Measurements from ENCODE around the gene TXNIP.

The TXNIP gene

GRCh38 chr1:146012703-146013558 is 16.6 kb upstream of the TXNIP start:
- in situ Hi-C loops (cut with MboI; ENCODE audit: low sequenced_read_pairs): no loop called here

GRCh38 chr1:146010126-146010738 is 13.9 kb upstream of the TXNIP start:
- in situ Hi-C loops (cut with MboI; ENCODE audit: low sequenced_read_pairs): no loop called here

DNA sequence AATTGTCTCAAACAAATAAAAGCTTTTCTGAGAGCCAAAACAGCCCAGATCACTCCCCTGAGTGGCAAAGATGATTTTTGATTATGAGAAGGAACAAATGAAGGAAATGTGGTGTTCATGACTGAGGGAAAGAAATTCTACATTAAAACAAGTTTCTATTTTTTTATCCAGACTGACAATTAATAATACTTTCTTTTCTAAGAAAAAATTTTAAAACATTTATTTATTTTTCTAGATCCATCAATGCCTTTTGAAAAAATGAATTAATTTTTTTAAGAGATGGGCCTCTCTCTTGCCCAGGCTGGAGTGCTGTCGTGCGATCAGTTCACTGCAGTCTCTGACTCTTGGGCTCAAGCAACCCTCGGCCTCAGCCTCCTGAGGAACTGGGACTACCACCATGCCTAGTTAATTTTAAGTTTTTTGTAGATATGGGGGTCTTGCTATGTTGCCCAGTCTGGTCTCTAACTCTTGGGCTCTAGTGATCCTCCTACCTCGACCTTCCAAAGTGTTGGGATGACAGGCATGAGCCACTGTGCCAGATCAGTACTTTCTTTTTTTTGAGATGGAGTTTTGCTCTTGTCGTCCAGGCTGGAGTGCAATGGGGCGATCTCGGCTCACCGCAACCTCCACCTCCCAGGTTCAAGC is 11.2 kb upstream of the TXNIP start:
- in situ Hi-C loops (cut with MboI; ENCODE audit: low sequenced_read_pairs): loop anchor here (5.0 to 10.0 kb wide), 2 partner anchors 35 to 113 kb away; no protein-coding TSS in a partner anchor

DNA sequence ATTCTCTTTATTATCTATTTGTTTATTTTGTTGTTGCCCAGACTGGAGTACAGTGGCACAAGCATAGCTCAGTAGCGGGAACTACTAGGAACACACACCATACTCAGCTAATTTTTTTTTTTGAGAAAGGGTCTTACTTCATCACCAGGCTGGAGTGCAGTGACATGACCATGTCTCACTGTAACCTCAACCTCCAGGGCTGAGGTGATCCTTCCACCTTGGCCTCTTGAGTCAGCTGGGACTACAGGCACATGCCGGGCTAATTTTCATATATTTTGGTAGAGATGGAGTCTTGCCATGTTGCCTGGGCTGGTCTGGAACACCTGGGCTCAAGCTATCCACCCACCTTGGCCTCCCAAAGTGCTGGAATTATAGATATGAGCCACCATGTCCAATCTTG is 5.3 kb upstream of the TXNIP start:
- in situ Hi-C loops (cut with MboI; ENCODE audit: low sequenced_read_pairs): loop anchor here (10.0 kb wide), 1 partner anchor 107 kb away; no protein-coding TSS in a partner anchor

GRCh38 chr1:145999321-146000024 is 3.1 kb upstream of the TXNIP start:
- in situ Hi-C loops (cut with MboI; ENCODE audit: low sequenced_read_pairs): loop anchor here (10.0 kb wide), 1 partner anchor 105 kb away; no protein-coding TSS in a partner anchor

- in situ Hi-C loops (cut with MboI; ENCODE audit: low sequenced_read_pairs): no loop called here
Measured at GRCh38 chr1:145997718-145998023, 1.3 kb upstream of the TXNIP start.

GRCh38 chr1:145997016-145997717 is 788 bp upstream of the TXNIP start:
- in situ Hi-C loops (cut with MboI; ENCODE audit: low sequenced_read_pairs): no loop called here

- in situ Hi-C loops (cut with MboI; ENCODE audit: low sequenced_read_pairs): no loop called here
Measured at GRCh38 chr1:145995964-145996432, 381 bp downstream of the TXNIP start.

DNA sequence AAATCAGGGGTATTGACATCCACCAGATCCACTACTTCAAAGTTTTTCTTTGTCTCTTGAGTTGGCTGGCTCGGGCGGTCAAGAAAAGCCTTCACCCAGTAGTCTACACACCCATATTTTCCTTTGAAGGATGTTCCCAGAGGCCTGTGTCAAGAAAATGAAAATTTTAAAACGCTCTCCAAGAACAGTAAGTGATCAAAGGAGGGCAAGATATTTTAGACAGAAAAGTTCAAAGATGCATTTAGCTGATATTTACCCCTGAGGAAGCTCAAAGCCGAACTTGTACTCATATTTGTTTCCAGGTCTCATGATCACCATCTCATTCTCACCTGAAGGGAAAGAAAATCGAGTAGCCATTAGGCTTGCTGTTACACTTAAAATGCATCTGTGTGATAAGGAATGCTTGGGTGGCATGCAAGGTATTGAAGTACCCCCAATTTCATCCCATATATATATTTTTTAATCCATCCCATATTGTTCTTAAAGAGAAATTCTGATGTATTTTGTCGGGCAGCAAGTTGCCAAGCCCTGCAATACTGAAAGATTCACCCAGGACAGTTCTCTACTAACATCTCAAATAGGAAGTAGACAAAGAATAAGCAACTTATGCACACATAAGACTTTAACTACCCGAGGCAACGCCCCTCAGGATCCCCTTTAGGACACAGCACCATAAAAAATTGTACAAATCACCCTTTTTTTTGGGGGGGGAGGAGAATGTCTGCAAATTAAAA is 1.1 kb downstream of the TXNIP start:
- in situ Hi-C loops (cut with MboI; ENCODE audit: low sequenced_read_pairs): no loop called here

DNA sequence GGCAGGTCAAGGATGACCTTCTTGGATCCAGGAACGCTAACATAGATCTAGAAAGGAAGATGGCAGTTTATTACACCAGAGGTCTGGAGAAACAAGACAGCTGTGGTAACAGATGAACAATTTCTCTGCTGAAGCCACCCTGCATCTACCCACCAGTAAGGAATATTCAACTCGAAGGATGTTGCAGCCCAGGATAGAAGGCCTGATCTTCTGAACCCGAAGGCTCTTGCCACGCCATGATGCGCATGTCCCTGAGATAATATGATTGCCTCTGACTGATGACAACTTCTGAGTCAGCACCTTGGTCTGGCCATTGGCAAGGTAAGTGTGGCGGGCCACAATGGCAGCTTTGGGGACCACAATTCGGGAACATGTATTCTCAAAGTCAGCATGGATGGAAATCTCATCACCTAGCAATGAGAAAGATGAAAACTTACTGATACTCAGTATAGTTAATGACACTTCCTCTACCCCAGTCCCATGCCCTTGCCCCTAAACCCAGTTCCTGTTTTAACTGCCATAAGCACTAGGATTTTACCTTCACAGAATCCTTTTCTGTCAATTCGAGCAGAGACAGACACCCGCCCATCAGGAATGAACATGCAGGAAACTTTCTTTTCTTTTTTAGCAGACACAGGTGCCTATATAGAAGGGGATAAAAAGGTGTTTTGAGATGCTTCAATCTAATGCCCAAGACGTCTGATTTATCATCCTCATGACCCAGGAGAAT is 1.8 kb downstream of the TXNIP start:
- in situ Hi-C loops (cut with MboI; ENCODE audit: low sequenced_read_pairs): no loop called here

- in situ Hi-C loops (cut with MboI; ENCODE audit: low sequenced_read_pairs): no loop called here
Measured at GRCh38 chr1:145993618-145994390, 2.6 kb downstream of the TXNIP start.

DNA sequence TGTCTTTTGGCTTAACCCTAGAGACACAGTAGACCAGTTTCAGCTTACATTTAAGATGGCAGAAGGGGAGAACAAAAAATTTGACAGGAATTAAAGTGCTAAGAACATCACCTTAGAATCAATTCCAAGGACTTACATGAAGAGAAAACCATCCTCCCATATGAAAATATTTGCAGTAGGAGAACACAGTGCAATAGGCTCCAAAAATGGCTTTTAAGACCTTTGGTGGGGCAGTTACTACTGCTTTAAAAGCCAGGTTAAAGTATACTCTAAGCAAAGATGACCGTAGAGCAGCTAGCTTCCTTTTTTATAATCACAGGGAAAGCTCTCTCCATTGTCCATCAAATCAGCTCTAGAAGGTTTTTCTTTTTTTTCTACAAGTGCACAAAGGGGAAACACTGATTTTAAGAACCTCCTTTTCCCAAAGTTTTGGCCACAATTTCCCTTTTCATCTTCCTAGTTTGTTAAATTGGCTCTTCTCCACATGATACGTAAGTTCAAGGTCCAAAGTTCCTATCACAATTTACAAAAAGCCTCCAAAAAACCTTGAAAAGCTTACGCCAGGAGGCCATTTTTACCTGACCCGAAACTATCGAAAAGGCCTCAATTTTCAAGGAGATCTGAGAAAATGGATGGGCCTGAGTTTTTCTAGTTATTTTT is 3.3 kb downstream of the TXNIP start:
- in situ Hi-C loops (cut with MboI; ENCODE audit: low sequenced_read_pairs): no loop called here

DNA sequence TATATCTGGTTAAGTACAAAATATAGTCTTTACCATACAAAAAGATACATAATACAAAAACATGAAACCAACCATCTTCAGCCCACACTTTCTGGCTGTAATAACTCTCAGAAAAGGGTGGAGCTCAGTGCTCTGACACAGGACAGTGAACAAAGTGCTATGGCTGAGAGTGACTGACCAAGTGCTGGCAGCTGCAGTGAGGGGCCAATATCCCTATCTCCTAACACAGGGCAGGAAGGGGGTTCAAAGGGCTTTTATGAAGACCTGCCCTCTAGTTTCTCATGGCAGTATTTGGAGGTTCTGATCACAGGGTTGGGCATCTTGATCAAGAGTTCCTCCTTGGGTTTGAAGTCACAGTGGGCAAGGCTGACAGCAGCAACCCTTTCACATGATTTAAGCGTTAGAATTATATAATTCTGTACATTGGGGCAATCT is 3.9 kb downstream of the TXNIP start:
- in situ Hi-C loops (cut with MboI; ENCODE audit: low sequenced_read_pairs): no loop called here

GRCh38 chr1:145991735-145992412 is 4.5 kb downstream of the TXNIP start:
- in situ Hi-C loops (cut with MboI; ENCODE audit: low sequenced_read_pairs): no loop called here

GRCh38 chr1:145990249-145990855 is 6.0 kb downstream of the TXNIP start:
- in situ Hi-C loops (cut with MboI; ENCODE audit: low sequenced_read_pairs): no loop called here

DNA sequence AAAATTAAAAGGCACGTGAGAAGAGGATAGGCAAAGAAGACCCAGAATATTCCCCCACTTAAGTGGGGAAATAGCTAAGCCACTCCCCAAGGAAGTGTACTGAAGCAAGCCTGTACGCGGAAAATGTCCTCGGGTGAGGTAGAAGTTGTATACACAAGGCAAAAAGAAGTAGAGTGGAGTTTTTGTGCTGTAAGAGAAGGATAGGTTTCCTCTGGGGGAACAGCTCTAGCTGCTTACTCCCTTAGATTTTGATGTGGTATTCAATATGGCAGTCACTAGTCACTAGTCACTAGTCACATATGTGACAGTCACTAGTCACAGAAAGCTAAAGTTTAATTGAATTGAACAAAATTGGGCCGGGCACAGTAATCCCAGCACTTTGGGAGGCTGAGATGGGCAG is 7.6 kb downstream of the TXNIP start:
- in situ Hi-C loops (cut with MboI; ENCODE audit: low sequenced_read_pairs): loop anchor here (10.0 kb wide), 1 partner anchor 64 kb away; the partner anchor contains the start of gene RBM8A

GRCh38 chr1:145987926-145988325 is 8.5 kb downstream of the TXNIP start:
- in situ Hi-C loops (cut with MboI; ENCODE audit: low sequenced_read_pairs): loop anchor here (10.0 kb wide), 1 partner anchor 63 kb away; the partner anchor contains the start of gene RBM8A

All from HL-60/S4 (cell line).